HG02642 (cell line): ENCODE measurements around the gene HRAS.
A peak's percentile ranks its signal among the peaks of the same experiment; 100 is the strongest.
"Not testable (repeated sequence)": the region's sequence is repeated elsewhere in the genome, so short reads cannot be mapped to it uniquely, and the experiment has no call there.

Source experiments
- ATAC-seq: cut with Tn5 transposase; IDR thresholded peaks from one replicate; pipeline ENCODE4 v1.9.1; 2021; ENCODE audit warnings: mild to moderate bottlenecking; ENCODE audit not compliant: unreplicated experiment, poor library complexity

The HRAS gene

DNA sequence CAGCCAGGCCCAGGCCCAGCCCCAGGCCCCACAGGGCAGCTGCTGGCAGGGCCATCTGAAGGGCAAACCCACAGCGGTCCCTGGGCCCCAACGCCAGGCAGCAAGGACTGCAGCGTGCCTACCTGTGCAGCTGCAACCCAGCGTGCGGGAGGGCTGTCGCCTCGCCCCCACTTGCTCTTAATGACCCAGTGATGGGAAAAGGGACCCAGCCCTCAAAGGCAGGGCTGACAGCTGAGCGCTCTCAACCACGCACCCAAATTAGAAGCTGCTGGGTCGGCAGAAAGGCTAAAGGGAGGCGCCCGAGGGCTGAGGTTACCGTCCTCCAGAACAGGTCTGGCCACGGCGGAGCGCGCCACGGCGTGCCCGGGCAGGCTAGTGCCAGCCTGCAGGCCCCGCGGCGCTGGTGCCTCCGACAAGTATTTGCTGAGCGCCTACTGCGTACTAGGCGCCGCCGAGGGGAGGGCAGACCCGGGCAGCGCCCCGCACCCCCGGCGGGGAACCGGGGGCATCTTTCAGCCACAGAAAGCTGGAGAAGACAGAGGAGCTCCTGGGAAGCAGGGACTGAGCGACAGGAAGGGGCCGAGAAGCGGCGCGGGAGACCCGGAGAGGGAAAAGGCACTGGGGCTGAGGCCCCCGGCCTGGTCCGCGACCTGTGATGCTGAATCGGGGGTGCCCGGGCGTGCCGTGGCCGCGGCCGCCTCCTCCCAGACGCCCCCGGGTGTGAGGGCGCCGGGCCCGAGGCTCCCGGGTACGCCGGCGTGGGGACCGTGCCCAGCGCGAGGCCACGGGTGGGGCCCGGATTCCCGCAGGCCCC lies 773 bp downstream of the HRAS start:
- ATAC-seq = peak; percentile 3

DNA sequence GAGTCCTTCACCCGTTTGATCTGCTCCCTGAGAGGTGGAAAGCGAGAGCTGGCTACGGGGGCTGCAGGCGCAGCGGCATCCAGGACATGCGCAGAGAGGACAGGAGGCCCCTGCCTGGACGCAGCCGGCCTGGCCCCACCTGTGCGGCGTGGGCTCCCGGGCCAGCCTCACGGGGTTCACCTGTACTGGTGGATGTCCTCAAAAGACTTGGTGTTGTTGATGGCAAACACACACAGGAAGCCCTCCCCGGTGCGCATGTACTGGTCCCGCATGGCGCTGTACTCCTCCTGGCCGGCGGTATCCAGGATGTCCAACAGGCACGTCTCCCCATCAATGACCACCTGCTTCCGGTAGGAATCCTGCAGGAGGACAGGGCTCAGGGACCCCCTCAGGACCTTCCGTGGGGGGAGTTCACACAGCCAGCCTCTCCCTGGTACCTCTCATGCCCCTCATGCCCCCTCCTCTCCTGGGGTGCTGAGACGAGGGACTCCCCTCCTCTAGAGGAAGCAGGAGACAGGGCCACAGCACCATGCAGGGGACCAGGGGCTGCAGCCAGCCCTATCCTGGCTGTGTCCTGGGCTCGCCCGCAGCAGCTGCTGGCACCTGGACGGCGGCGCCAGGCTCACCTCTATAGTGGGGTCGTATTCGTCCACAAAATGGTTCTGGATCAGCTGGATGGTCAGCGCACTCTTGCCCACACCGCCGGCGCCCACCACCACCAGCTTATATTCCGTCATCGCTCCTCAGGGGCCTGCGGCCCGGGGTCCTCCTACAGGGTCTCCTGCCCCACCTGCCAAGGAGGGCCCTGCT lies 1.6 kb downstream of the HRAS start:
- ATAC-seq = no peak

DNA sequence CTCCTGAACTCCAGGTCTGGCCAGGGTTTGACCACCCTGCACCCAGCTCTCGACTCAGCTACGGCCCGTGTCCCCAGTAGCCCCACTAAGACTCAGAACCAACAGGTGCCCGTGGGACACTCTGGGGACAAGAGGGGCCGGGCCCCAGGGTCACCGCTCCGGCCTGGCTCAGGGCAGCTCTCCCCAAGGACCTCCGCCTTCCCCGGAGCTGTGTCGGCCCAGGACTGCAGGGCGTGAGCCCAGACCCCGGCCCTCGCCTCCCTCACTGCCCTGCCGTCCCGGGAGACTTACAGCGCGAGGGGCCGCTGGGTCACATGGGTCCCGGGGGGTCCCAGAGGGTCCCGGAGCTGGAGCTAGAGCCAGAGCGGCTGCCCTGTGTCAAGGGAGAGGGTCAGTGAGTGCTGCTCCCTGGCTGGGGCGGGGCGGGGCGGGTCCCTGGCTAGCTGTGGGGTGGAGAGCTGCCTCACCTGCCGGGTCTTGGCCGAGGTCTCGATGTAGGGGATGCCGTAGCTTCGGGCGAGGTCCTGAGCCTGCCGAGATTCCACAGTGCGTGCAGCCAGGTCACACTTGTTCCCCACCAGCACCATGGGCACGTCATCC lies 2.3 kb downstream of the HRAS start:
- no peak for ATAC-seq

DNA sequence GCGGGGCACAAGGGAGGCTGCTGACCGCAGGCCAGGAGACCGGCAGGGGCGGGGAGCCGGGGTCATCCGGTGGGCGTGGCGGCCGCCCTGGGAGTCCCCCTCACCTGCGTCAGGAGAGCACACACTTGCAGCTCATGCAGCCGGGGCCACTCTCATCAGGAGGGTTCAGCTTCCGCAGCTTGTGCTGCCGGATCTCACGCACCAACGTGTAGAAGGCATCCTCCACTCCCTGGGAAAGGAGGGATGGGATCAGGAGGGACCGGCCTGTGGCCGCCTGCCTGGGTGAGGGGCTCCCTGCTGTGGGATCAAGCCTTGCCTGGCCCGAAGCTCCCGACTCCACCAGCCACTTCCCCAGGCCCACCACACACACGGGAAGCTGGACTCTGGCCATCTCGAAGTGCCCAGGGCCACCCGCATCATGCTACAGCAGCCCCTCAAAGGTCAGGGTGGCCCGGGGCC lies 2.8 kb downstream of the HRAS start:
- ATAC-seq = no peak

DNA sequence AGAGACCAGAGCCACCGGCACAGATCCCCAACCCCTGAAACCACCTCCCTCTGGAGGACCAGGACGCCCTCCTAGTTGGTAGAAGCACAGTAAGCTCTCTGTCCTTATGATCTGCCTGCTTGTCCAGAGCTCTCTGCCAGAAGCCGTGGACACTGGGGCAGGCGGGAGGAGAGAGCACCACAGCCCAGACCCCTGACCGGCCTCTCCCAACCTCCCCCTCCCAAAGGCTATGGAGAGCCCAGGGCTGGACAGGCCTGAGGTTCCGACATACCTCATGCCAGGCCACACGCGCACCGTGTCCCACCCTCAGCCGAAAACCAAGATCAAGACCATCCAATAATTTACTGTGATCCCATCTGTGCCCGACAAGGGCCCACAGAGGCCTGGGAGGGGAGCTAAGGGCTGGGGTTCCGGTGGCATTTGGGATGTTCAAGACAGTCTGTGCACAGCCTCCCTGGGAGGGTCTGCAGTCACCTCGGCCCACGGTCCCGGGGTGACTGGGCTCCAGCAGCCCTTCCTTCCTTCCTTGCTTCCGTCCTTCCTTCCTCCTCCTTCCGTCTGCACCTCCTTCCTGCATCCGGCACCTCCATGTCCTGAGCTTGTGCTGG lies 3.4 kb downstream of the HRAS start:
- no peak for ATAC-seq

DNA sequence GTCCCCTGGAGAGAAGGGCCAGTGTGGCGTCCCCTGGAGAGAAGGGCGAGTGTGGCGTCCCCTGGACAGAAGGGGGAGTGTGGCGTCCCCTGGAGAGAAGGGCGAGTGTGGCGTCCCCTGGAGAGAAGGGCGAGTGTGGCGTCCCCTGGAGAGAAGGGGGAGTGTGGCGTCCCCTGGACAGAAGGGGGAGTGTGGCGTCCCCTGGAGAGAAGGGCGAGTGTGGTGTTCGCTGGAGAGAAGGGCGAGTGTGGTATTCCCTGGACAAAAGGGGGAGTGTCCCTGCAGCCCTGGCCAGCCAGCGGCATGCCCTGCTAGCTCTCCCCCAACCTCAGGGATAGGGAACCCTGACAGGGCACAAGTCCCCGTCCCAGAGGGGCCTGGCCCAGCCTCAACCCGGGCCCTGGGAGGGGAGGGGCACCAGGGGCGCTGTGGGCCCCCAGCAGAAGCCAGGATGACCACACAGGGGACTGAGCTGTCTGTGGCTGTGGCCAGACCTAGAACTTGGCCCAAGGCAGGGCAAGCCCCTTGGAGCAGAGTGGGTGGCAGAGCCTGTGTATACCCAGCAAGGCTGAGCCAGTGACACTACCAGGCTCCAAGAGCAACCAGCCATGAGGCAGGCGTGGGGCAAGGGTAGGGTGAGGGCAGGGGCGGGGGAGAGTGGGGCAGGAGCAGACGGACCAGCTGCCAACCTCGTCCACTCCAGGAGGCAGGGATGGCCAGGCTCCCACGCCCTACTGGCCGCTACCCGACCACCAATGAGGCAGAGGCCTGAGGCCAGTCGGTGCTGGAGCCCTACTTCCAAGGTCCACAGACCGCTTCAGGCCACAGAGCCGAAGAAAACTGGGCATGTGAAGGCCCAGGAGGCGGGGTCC lies 4.2 kb downstream of the HRAS start:
- ATAC-seq = no peak

DNA sequence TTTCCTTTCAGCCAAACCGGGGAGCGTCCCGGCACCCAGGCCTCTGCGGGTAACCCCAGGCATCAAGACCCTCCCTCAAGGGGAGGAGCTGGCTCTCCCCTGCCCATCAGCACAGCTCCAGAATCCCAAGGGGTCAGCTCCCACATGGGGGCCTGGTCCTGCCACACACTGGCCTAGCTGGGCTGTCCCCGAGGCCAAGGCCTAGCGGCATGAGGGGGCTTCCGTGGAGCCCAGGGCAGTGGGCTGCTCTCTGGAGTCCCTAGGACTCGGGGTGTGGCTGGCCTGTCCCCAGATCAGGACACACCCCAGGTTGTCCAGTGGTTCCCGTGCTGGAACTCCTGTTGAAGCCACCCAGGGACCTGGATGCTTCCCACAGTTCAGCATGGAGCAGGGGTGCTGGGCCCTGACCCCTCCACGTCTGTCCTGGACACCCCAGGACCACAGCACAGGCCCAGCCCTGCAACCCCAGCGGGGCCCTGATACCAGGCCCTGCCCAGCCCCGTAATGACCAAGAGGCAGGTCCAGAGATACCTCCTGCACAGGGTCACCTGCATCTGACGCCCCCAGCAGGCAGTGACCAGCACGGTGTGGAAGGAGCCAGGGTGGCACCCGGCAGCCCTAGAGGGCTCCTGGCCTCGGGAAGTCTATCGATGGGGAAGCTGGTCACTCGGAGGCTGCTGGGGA lies 5.5 kb downstream of the HRAS start:
- no peak for ATAC-seq

DNA sequence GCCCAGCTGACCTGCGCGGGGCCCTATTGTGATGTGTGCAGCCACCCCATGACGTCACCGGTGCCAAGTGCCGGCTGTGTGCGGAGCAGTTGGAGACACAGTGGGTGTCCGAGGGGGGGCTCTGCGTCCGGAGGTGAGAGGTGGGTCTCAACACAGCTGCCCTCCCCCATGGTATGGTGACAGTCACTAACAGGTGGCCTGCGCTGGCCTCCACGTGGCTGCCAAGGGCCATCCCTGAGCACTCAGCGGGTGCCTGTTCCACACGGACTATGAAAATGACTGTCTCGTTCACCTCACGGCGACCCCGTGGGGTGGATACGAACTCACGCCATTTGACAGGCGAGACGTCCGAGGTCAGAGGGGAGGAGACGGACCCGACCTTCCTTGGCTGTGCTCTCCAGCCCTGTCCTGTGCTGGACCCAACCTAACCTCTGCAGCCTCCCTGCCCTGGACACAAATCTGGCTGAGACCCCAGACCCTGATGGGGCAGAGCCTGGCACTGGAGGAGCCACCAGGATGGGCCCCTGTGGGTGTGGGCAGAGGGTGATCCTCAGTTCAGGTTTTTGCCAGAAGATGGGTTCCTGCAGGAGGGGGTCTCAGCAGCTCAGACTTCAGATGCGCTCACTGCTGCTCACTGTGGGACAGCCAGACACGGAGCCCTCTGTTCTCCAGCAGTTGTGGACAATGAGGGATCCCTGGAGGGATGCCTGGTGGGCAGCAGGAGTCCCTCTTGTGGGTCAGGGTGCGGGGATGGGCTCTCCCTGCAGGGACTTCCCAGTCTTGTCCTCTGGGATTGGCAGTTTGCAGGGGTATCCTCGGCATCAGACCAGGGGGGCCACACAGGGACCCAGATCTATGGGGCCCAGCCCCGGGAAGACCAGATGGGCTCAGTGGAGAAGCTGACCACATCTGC lies 6.3 kb downstream of the HRAS start:
- no peak for ATAC-seq

DNA sequence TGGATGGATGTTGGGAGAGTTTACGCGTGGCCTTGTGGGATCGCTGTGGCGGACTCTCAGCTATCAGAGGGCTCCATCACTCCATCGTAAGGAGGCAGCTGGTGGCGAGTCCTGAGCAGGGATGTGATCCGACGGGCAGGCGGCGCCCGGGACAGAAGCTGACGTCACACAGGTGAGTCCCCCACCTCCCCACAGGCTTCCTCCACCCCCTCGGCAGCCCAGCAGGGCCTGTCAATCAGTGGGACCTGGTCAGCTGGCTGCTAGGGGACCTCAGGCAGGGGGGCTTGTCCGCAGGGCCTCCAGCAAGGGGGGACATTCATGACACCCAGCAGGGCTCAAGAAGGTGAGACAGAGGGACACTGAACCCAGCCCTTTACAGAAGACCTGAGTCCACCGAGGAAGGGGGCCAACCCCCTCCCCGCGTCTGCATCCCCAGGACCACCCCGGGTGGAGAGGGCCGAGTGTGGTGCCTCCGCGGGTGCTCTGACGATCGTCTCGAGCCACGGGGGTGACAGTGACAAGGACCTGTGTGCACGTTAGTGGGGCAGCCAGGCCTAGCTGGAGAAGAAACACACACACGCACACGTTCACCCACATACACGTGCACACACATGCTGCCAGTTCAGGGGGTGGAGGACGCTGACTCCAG lies 7.1 kb downstream of the HRAS start:
- no peak for ATAC-seq

DNA sequence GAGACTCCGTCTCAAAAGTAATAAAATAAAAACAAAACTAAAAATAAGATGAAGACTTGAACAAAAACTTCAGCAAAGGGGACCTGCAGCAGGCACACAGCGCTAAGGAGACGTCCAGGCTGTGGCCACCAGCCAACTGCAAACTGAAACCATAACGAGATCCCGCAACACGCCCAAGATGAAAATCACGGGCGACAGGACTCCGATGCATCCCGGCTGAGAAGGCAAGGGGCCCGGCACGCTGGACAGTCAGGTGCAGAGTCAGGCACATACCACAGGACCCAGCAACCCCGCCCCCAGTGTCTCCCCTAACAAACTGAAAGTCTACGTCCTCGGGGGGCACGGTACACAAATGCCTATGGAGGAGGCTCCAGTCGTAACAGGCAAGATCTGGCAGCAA lies 9.2 kb downstream of the HRAS start:
- ATAC-seq = no peak

DNA sequence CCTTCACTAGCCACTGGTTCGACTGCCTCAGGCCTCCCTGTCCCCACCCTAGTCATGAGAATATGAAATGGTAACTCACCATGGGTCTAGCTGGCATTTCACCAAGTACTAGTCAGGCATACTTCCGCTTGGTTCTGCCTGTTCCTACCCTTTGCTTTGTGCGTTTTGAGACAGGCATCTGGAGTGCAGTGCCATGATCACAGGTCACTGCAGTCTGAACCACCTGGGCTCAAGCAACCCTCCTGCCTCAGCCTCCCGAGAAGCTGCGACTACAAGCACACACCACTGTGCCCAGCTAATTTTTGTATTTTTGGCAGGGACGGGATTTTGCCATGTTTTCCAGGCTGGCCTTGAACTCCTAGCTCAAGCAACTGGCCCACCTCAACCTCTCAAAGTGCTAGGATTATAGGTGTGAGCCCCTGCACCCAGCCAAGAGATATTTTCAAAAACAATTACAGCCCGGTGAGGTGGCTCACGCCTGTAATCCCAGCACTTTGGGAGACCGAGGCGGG lies 14.1 kb downstream of the HRAS start:
- no peak for ATAC-seq

DNA sequence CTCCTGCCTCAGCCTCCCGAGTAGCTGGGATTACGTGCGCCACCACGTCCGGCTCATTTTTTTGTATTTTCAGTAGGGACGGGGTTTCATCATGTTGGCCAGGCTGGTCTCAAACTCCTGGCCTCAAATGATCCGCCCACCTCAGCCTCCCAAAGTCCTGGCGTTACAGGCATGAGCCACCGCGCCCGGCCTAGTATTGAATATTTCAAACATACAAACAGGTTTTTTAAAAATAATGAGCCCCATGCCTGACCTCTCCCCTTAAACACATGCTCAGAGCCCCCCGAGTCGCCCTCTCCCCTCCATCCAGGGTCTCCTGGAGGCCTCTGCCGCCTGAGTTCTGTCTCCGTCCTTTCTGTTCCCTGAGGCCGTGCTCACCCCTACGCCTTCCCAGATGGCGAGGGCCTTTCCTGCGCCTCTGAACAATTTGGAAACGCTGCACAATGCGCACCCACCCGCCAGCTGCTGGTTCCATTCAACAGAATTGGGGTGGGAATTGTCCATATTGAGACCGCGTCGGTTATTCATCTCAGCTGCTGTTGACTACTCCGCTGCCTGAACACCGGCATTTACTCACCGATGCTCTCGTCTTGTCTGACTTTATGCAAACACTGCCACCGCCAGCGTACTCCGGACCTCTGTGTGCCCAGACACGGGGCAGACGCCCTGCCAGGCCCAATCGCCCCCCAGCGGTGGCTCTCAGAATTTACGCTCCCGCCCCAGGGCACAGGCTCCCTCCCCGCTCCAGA lies 14.8 kb downstream of the HRAS start:
- ATAC-seq = no peak

DNA sequence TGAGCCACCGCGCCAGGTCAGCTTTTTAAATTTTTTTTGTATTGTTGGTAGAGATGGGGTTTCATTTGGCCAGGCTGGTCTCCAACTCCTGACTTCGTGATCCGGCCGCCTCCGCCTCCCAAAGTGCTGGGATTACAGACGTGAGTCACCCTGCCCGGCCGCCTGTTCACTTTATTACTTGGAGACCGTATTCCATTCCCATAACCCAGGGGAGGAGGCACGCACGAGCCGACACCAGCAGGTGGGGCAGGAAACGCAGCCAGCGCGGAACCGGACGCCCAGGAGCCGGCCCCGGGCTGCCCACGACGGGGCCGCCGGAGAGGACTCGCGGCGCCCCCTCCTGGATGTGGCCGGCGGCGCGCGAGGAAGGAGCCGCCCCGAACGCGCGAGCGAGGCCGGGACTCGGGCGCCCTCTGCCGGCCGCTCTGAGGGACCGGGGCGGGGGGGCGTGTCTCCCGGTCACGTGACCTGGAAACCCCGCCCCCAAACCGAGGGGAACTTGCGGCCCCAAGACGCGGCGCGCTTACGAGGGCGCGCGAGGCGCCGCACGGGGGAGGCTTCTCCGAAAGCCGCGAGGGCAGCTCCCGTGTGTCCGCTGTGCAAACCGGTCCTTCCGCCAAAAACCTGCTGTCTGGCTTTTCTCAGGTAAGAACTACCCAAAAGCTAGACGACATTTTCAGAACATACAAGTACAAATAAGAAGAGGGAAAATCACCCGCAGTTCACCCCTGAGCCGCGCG lies 16.7 kb downstream of the HRAS start:
- ATAC-seq = peak; percentile 91

DNA sequence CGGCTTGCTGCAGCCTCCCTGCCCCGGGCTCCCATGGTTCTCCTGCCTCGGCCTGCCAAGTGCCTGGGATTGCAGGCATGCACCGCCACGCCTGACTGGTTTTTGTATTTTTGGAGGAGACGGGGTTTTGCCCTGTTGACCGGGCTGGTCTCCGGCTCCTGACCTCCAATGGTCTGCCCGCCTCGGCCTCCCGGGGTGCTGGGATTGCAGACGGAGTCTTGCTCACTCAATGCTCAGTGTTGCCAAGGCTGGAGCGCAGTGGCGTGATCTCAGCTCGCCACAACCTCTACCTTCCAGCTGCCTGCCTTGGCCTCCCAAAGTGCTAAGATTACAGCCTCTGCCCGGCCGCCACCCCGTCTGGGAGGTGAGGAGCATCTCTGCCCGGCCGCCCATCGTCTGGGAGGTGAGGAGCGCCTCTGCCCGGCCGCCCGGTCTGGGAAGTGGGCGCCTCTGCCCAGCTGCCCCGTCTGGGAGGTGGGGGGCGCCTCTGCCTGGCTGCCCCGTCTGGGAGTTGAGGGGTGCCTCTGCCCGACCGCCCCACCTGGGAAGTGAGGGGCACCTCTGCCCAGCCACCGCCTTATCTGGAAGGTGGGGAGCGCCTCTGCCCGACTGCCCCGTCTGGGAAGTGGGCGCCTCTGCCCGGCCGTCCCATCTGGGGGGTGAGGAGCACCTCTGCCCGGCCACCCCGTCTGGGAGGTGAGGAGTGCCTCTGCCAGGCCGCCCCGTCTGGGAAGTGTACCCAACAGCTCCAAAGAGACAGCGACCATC lies 18.3 kb downstream of the HRAS start:
- not testable (repeated sequence) for ATAC-seq

DNA sequence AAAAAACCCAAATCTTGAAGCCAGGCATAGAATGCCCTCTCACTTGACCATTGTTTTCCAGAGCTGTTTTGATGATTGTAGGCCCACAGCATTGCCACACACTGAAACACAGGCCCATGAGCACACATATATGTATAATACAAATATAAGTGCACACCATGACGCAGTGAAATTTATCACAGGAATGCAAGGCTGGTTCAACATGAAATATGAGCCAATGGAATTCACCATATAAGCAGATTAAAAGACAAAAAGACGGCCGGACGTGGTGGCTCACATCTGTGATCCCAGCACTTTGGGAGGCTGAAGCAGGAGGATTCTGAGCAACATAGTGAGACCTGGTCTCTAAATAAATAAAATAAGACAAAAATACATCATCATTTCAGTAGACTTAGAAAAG lies 19.0 kb downstream of the HRAS start:
- no peak for ATAC-seq
